GM18505 (cell line): ENCODE results near the gene CNOT6.
A peak's percentile ranks its signal among the peaks of the same experiment; 100 is the strongest.
"Not testable (repeated sequence)": the region's sequence is repeated elsewhere in the genome, so short reads cannot be mapped to it uniquely, and the experiment has no call there.

Source experiments
- ATAC-seq: cut with Tn5 transposase; IDR thresholded peaks from one replicate; pipeline ENCODE4 v1.9.1; 2021; ENCODE audit not compliant: unreplicated experiment
- POLR2A ChIP-seq: IDR thresholded peaks from 4 replicates; pipeline ENCODE4 v1.6.1; 2011; ENCODE audit warnings: borderline replicate concordance; ENCODE audit not compliant: insufficient read depth, insufficient read length; ENCODE audit errors: extremely low read depth

Gene CNOT6

GRCh38 chr5:180516440-180516839 is 22.3 kb downstream of the CNOT6 start:
- no peak for TF ChIP-seq POLR2A
- no peak for ATAC-seq

- ATAC-seq = no peak
- no peak for TF ChIP-seq POLR2A
Observed at GRCh38 chr5:180519098-180519497, 24.9 kb downstream of the CNOT6 start.

GRCh38 chr5:180521101-180521500 is 26.9 kb downstream of the CNOT6 start:
- no peak for TF ChIP-seq POLR2A

GRCh38 chr5:180521591-180521990 is 27.4 kb downstream of the CNOT6 start:
- ATAC-seq = no peak
- no peak for TF ChIP-seq POLR2A

More at GRCh38 chr5:180521101-180521500, 26.9 kb downstream of the CNOT6 start:
- no peak for ATAC-seq

GRCh38 chr5:180522330-180522729 is 28.2 kb downstream of the CNOT6 start:
- no peak for ATAC-seq
- TF ChIP-seq POLR2A = no peak

- TF ChIP-seq POLR2A = no peak
- ATAC-seq = no peak
Observed at GRCh38 chr5:180523629-180524466, 29.7 kb downstream of the CNOT6 start.

- no peak for TF ChIP-seq POLR2A
- ATAC-seq = no peak
Observed at GRCh38 chr5:180525399-180525798, 31.2 kb downstream of the CNOT6 start.

GRCh38 chr5:180526269-180526668 is 32.1 kb downstream of the CNOT6 start:
- ATAC-seq = no peak
- TF ChIP-seq POLR2A = no peak

GRCh38 chr5:180527659-180528058 is 33.5 kb downstream of the CNOT6 start:
- no peak for ATAC-seq

GRCh38 chr5:180531036-180531585 is 36.9 kb downstream of the CNOT6 start:
- not testable (repeated sequence) for ATAC-seq

More at GRCh38 chr5:180527659-180528058, 33.5 kb downstream of the CNOT6 start:
- no peak for TF ChIP-seq POLR2A

GRCh38 chr5:180532268-180532667 is 38.1 kb downstream of the CNOT6 start:
- no peak for TF ChIP-seq POLR2A

GRCh38 chr5:180533845-180534244 is 39.7 kb downstream of the CNOT6 start:
- no peak for TF ChIP-seq POLR2A
- no peak for ATAC-seq

More at GRCh38 chr5:180532268-180532667, 38.1 kb downstream of the CNOT6 start:
- no peak for ATAC-seq

- no peak for TF ChIP-seq POLR2A
- no peak for ATAC-seq
Observed at GRCh38 chr5:180535573-180535972, 41.4 kb downstream of the CNOT6 start.

GRCh38 chr5:180540050-180540694 is 46.0 kb downstream of the CNOT6 start:
- TF ChIP-seq POLR2A = no peak
- peak; percentile 87 for ATAC-seq
